OCI-LY1 (cell line): ENCODE results near the gene ZNF366.
"Not testable (repeated sequence)": the region's sequence is repeated elsewhere in the genome, so short reads cannot be mapped to it uniquely, and the experiment has no call there.

Experiments
- H2AFZ ChIP-seq: fragments of 200-600 bp; sonication (generic), shearing (Covaris generic); 2 replicates; pipeline ENCODE4 v1.6.0; 2014; ENCODE audit warnings: antibody characterized with exemption, mild to moderate bottlenecking, low read length
- H3F3A ChIP-seq: fragments of 200-600 bp; sonication (generic), shearing (Covaris generic); 2 replicates; pipeline ENCODE4 v1.6.0; 2014; ENCODE audit warnings: mild to moderate bottlenecking, antibody characterized with exemption, low read length, moderate library complexity; ENCODE audit not compliant: insufficient read depth
- H3K27ac ChIP-seq: fragments of 200-600 bp; sonication (generic); 2 replicates; pipeline ENCODE4 v1.5.1; 2014; ENCODE audit warnings: low read length, mixed run types, mild to moderate bottlenecking, low read depth; ENCODE audit not compliant: poor library complexity, severe bottlenecking
- H3K27me3 ChIP-seq: fragments of 200-600 bp; sonication (generic); 2 replicates; pipeline ENCODE4 v1.6.0; 2014; ENCODE audit warnings: antibody characterized with exemption, mild to moderate bottlenecking, low read length, moderate library complexity; ENCODE audit not compliant: insufficient read depth
- H3K36me3 ChIP-seq: fragments of 200-600 bp; sonication (generic); 2 replicates; pipeline ENCODE4 v1.6.1; 2014; ENCODE audit warnings: mild to moderate bottlenecking, antibody characterized with exemption, low read length, moderate library complexity, mixed read lengths; ENCODE audit not compliant: insufficient read depth
- H3K4me1 ChIP-seq: fragments of 200-600 bp; sonication (generic); 2 replicates; pipeline ENCODE4 v1.5.1; 2014; ENCODE audit warnings: mild to moderate bottlenecking, low read length, moderate library complexity; ENCODE audit not compliant: insufficient read depth, severe bottlenecking
- H3K4me2 ChIP-seq: fragments of 200-600 bp; sonication (generic), shearing (Covaris generic); 2 replicates; pipeline ENCODE4 v1.6.1; 2014; ENCODE audit warnings: low read length
- H3K4me3 ChIP-seq: fragments of 200-600 bp; sonication (generic); 2 replicates; pipeline ENCODE4 v1.5.1; 2014; ENCODE audit warnings: low read length, low read depth, mild to moderate bottlenecking, mixed read lengths; ENCODE audit not compliant: poor library complexity, severe bottlenecking
- H3K79me2 ChIP-seq: fragments of 200-600 bp; shearing (Covaris generic); 2 replicates; pipeline ENCODE4 v1.6.1; 2016; ENCODE audit warnings: mixed run types, low read length, mixed read lengths; ENCODE audit not compliant: insufficient read depth
- H3K9ac ChIP-seq: fragments of 200-600 bp; sonication (generic), shearing (Covaris generic); 2 replicates; pipeline ENCODE4 v1.6.1; 2014; ENCODE audit warnings: mild to moderate bottlenecking, low read length, mixed read lengths
- H3K9me2 ChIP-seq: fragments of 200-600 bp; sonication (generic), shearing (Covaris generic); 2 replicates; pipeline ENCODE4 v1.6.1; 2014; ENCODE audit warnings: low read depth, mild to moderate bottlenecking, low read length, mixed read lengths
- H3K9me3 ChIP-seq: fragments of 200-600 bp; shearing (Covaris generic); 2 replicates; pipeline ENCODE4 v1.6.1; 2014; ENCODE audit warnings: low read length, mixed read lengths
- H4K20me1 ChIP-seq: fragments of 200-600 bp; sonication (generic), shearing (Covaris generic); 2 replicates; pipeline ENCODE4 v1.6.0; 2016; ENCODE audit warnings: mild to moderate bottlenecking, low read length; ENCODE audit not compliant: insufficient read depth
- CTCF ChIP-seq: fragments of 200-600 bp; sonication (generic), shearing (Covaris generic); IDR thresholded peaks from 2 replicates; pipeline ENCODE4 v1.5.1; 2017; ENCODE audit warnings: mild to moderate bottlenecking, antibody characterized with exemption, low read length, moderate library complexity, mixed read lengths
- EZH2 ChIP-seq: fragments of 200-600 bp; sonication (generic), shearing (Covaris generic); IDR thresholded peaks from 2 replicates; pipeline ENCODE4 v1.8.0; 2017; ENCODE audit warnings: borderline replicate concordance, mixed run types, mild to moderate bottlenecking, antibody characterized with exemption, low read length, moderate library complexity, mixed read lengths

ZNF366 gene

DNA sequence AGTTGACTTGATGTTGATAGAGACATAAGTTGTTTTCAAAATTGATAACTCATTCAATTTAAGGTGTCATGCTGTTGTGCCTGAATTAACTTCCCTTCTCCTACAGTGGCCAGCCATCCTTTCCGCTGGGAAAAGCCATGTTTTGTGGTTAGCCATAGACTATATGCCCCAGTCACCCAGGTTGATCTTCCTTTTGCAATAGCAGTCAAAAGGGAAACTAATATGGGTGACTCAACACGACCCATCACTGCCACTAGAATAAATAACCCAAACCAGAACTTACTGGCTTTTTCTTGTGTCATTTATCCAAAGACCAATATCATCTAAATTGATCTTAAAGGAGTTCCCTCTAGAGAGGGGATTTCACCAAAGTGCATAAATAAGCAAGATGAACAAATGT, 99.7 kb downstream of the ZNF366 start:
- H4K20me1 ChIP-seq: no peaks in the 10 kb centered on the region
- H3K9me3 ChIP-seq: no peaks in the 10 kb centered on the region
- TF ChIP-seq EZH2 (no peak), CTCF (no peak)
- H3K27ac ChIP-seq: no peak overlapping the region
- no peaks in the 10 kb centered on the region for H3K27me3 ChIP-seq
- no peaks in the 10 kb centered on the region for H3K4me1 ChIP-seq
- H3K9me2 ChIP-seq: no peaks in the 10 kb centered on the region
- H3K79me2 ChIP-seq: no peaks in the 10 kb centered on the region
- H2AFZ ChIP-seq: no peak overlapping the region
- no peaks in the 10 kb centered on the region for H3K36me3 ChIP-seq
- H3K4me2 ChIP-seq: no peak overlapping the region
- no peak overlapping the region for H3K4me3 ChIP-seq
- H3F3A ChIP-seq: no peaks in the 10 kb centered on the region
- H3K9ac ChIP-seq: no peak overlapping the region

- TF ChIP-seq EZH2 (no peak), CTCF (no peak)
- no peak overlapping the region for H3K27ac ChIP-seq
- H3K9me2 ChIP-seq: no peaks in the 10 kb centered on the region
- no peaks in the 10 kb centered on the region for H3F3A ChIP-seq
- H4K20me1 ChIP-seq: no peaks in the 10 kb centered on the region
- no peak overlapping the region for H2AFZ ChIP-seq
- H3K9ac ChIP-seq: no peak overlapping the region
- no peaks in the 10 kb centered on the region for H3K27me3 ChIP-seq
- H3K4me3 ChIP-seq: no peak overlapping the region
- no peaks in the 10 kb centered on the region for H3K4me1 ChIP-seq
- H3K79me2 ChIP-seq: no peaks in the 10 kb centered on the region
- H3K36me3 ChIP-seq: no peaks in the 10 kb centered on the region
- H3K9me3 ChIP-seq: no peaks in the 10 kb centered on the region
- no peak overlapping the region for H3K4me2 ChIP-seq
These were observed 100.1 kb downstream of the ZNF366 start for GRCh38 chr5:72407078-72407477.

DNA sequence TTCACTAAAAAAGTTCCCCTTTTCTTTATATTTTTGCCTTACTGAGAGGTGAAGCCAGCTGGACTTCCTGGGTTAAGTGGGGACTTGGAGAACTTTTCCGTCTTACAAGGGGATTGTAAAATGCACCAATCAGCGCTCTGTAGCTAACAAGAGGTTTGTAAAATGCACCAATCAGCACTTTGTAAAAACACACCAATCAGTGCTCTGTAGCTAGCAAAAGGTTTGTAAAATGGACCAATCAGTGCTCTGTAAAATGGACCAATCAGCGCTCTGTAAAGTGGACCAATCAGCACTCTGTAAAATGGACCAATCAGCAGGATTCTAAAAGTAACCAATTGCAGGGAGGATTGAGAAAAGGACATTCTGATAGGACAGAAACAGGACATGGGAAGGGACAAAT, 102.4 kb downstream of the ZNF366 start:
- not testable (repeated sequence) for H3K27ac ChIP-seq, H3K9ac ChIP-seq

DNA sequence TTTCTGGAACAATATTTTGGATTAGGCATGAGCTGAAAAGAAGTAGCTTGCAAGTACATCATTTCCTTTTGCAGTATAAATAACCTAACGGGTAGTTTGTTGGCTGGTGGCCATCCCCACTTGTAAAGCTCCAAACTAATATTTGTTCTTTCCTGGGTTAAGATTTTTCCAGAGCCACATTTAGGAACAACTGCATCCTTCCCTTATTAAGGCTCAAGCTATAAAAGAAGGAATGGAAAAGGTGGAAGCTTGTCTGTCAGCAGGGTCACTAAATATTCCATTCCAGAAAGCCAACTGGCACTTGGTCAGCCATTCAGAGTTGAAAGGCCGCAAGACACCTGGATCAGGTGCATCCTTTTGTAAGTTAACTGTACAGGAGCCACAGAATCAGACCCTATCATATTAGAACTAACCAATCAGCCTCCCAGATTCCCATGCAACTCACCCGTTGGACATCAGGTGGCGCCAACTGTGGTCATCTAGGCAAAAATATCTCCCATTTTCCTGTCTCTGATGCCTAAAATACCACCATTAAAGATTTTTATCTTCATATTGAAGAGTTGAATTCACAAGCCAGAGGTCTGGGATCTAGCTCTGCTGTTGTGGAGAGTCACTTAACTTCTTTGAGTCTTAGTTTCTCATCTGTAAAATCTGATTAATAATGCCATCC, 104.1 kb downstream of the ZNF366 start:
- no peak overlapping the region for H3K9ac ChIP-seq
- H3K36me3 ChIP-seq: no peaks in the 10 kb centered on the region
- TF ChIP-seq CTCF (peak; percentile 56), EZH2 (no peak)
- no peak overlapping the region for H3K4me2 ChIP-seq
- H3K4me3 ChIP-seq: no peak overlapping the region
- H3K27ac ChIP-seq: no peak overlapping the region
- H3K9me3 ChIP-seq: no peaks in the 10 kb centered on the region
- H3K27me3 ChIP-seq: no peaks in the 10 kb centered on the region
- H4K20me1 ChIP-seq: no peaks in the 10 kb centered on the region
- no peaks in the 10 kb centered on the region for H3K79me2 ChIP-seq
- H2AFZ ChIP-seq: no peak overlapping the region
- no peaks in the 10 kb centered on the region for H3K9me2 ChIP-seq
- no peaks in the 10 kb centered on the region for H3K4me1 ChIP-seq
- no peaks in the 10 kb centered on the region for H3F3A ChIP-seq

More for the DNA sequence above, 102.4 kb downstream of the ZNF366 start:
- not testable (repeated sequence) for H3K4me1 ChIP-seq, H3K36me3 ChIP-seq, H3K4me3 ChIP-seq, H3F3A ChIP-seq, H3K9me3 ChIP-seq, H3K9me2 ChIP-seq, H3K4me2 ChIP-seq, H4K20me1 ChIP-seq, H2AFZ ChIP-seq, H3K79me2 ChIP-seq, H3K27me3 ChIP-seq
